H9 (cell line): ENCODE measurements around the gene STK32C. TPM values are rescaled to one million over a fixed set of nuclear protein-coding genes. Genes with fewer than 3 reads are reported as not detected.

Source experiments
- DNase-seq: peaks from one replicate; pipeline ENCODE4 v3.0.0-alpha.2; 2017
- H2AFZ ChIP-seq: one replicate; pipeline ENCODE4 v1.6.1; 2013; ENCODE audit warnings: mild to moderate bottlenecking, low read length, control low read depth, moderate library complexity
- H2AK5ac ChIP-seq: 2 replicates; pipeline ENCODE4 v1.6.1; 2013; ENCODE audit warnings: low read length, control low read depth, mixed read lengths; ENCODE audit not compliant: insufficient read length
- H2BK120ac ChIP-seq: one replicate; pipeline ENCODE4 v1.6.1; 2013; ENCODE audit warnings: low read depth, mild to moderate bottlenecking, low read length, control low read depth, inconsistent platforms; ENCODE audit not compliant: poor library complexity, severe bottlenecking
- H2BK12ac ChIP-seq: 2 replicates; pipeline ENCODE4 v1.6.1; 2013; ENCODE audit warnings: low read length, control low read depth, mixed read lengths, low read depth; ENCODE audit not compliant: insufficient read length
- H2BK15ac ChIP-seq: 2 replicates; pipeline ENCODE4 v1.6.1; 2013; ENCODE audit warnings: low read depth, low read length, control low read depth
- H2BK20ac ChIP-seq: one replicate; pipeline ENCODE4 v1.6.1; 2013; ENCODE audit warnings: low read depth, mild to moderate bottlenecking, low read length, control low read depth, inconsistent platforms; ENCODE audit not compliant: poor library complexity, severe bottlenecking
- H2BK5ac ChIP-seq: 2 replicates; pipeline ENCODE4 v1.6.1; 2013; ENCODE audit warnings: low read length, control low read depth, mixed read lengths; ENCODE audit not compliant: insufficient read length
- H3K14ac ChIP-seq: 2 replicates; pipeline ENCODE4 v1.6.1; 2013; ENCODE audit warnings: low read length, control low read depth; ENCODE audit not compliant: insufficient read depth
- H3K18ac ChIP-seq: 2 replicates; pipeline ENCODE4 v1.6.1; 2013; ENCODE audit warnings: low read depth, mild to moderate bottlenecking, mixed read lengths, low read length, control low read depth; ENCODE audit not compliant: insufficient read length
- H3K23ac ChIP-seq: 2 replicates; pipeline ENCODE4 v1.6.1; 2013; ENCODE audit warnings: low read length, control low read depth, mixed read lengths, low read depth; ENCODE audit not compliant: insufficient read length
- H3K23me2 ChIP-seq: 2 replicates; pipeline ENCODE4 v1.6.1; 2013; ENCODE audit warnings: low read depth, mild to moderate bottlenecking, mixed read lengths, low read length, control low read depth; ENCODE audit not compliant: insufficient read length, poor library complexity, severe bottlenecking
- H3K27ac ChIP-seq: 2 replicates; pipeline ENCODE4 v1.5.1; 2013; ENCODE audit warnings: low read length, control low read depth, mixed read lengths, low read depth; ENCODE audit not compliant: insufficient read length
- H3K27me3 ChIP-seq: 2 replicates; pipeline ENCODE4 v1.6.1; 2013; ENCODE audit warnings: low read length, control low read depth, inconsistent platforms; ENCODE audit not compliant: insufficient read depth
- H3K4ac ChIP-seq: 2 replicates; pipeline ENCODE4 v1.6.1; 2013; ENCODE audit warnings: low read depth, mild to moderate bottlenecking, control low read depth, inconsistent platforms, low read length, moderate library complexity
- H3K4me1 ChIP-seq: 2 replicates; pipeline ENCODE4 v1.6.1; 2013; ENCODE audit warnings: low read length, control low read depth, inconsistent platforms; ENCODE audit not compliant: insufficient read depth
- H3K4me2 ChIP-seq: 2 replicates; pipeline ENCODE4 v1.6.1; 2013; ENCODE audit warnings: low read length, control low read depth, mixed read lengths; ENCODE audit not compliant: insufficient read length, insufficient read depth
- H3K56ac ChIP-seq: 2 replicates; pipeline ENCODE4 v1.6.1; 2013; ENCODE audit warnings: low read depth, mild to moderate bottlenecking, mixed read lengths, low read length, control low read depth; ENCODE audit not compliant: insufficient read length
- H3K79me1 ChIP-seq: 2 replicates; pipeline ENCODE4 v1.6.1; 2013; ENCODE audit warnings: low read depth, mild to moderate bottlenecking, moderate library complexity, low read length, control low read depth, inconsistent platforms; ENCODE audit not compliant: insufficient read depth, poor library complexity, severe bottlenecking
- H3K79me2 ChIP-seq: 2 replicates; pipeline ENCODE4 v1.6.1; 2013; ENCODE audit warnings: low read length, control low read depth, inconsistent platforms; ENCODE audit not compliant: insufficient read depth
- H3K9ac ChIP-seq: 2 replicates; pipeline ENCODE4 v1.6.1; 2013; ENCODE audit warnings: low read length, control low read depth, mixed read lengths; ENCODE audit not compliant: insufficient read length; ENCODE audit errors: extremely low read depth
- H3K9me3 ChIP-seq: one replicate; pipeline ENCODE4 v1.6.1; 2013; ENCODE audit warnings: low read depth, low read length, inconsistent platforms; ENCODE audit not compliant: control insufficient read depth
- H3T11ph ChIP-seq: one replicate; pipeline ENCODE4 v1.6.1; 2013; ENCODE audit warnings: mild to moderate bottlenecking, low read length, control low read depth, inconsistent platforms
- H4K20me1 ChIP-seq: one replicate; pipeline ENCODE4 v1.6.1; 2013; ENCODE audit not compliant: control insufficient read depth, insufficient read length, insufficient read depth
- H4K5ac ChIP-seq: 2 replicates; pipeline ENCODE4 v1.6.1; 2013; ENCODE audit warnings: low read depth, mild to moderate bottlenecking, mixed read lengths, low read length, control low read depth; ENCODE audit not compliant: insufficient read length
- H4K8ac ChIP-seq: replicated peaks from 2 replicates; pipeline ENCODE4 v1.6.1; 2013; ENCODE audit warnings: low read length, control low read depth, mixed read lengths, low read depth; ENCODE audit not compliant: insufficient read length
- H4K91ac ChIP-seq: 2 replicates; pipeline ENCODE4 v1.6.1; 2013; ENCODE audit warnings: low read depth, mild to moderate bottlenecking, moderate library complexity, mixed read lengths, low read length, control low read depth; ENCODE audit not compliant: insufficient read length
- H3K27ac Mint-ChIP-seq, 3 experiments: 2 replicates in 2 of 3; 3 replicates in 1 of 3; pipeline ENCODE4 v1.8.0; 2020 to 2021; ENCODE audit warnings: mixed read lengths in 3 of 3, mild to moderate bottlenecking in 1 of 3, moderate library complexity in 1 of 3
- H3K27me3 Mint-ChIP-seq: 2 replicates; pipeline ENCODE4 v1.8.0; 2021; ENCODE audit warnings: low read depth, mild to moderate bottlenecking, moderate library complexity, mixed read lengths
- H3K36me3 Mint-ChIP-seq, 3 experiments: 2 replicates in 2 of 3; 3 replicates in 1 of 3; pipeline ENCODE4 v1.8.0; 2020 to 2021; ENCODE audit warnings: low read depth in 3 of 3, mixed read lengths in 3 of 3; ENCODE audit not compliant: insufficient read depth in 1 of 3
- H3K4me1 Mint-ChIP-seq, 2 experiments: 2 replicates each; pipeline ENCODE4 v1.8.0; 2020; ENCODE audit warnings: mixed read lengths in 2 of 2
- H3K4me3 Mint-ChIP-seq, 2 experiments: 2 replicates in 1 of 2; 3 replicates in 1 of 2; pipeline ENCODE4 v1.8.0; 2020 to 2021; ENCODE audit warnings: mild to moderate bottlenecking in 2 of 2, mixed read lengths in 2 of 2, moderate library complexity in 1 of 2
- H3K9me3 Mint-ChIP-seq, 2 experiments: 2 replicates in 1 of 2; 3 replicates in 1 of 2; pipeline ENCODE4 v1.8.0; 2020; ENCODE audit warnings: mild to moderate bottlenecking in 2 of 2, mixed read lengths in 2 of 2, moderate library complexity in 1 of 2
- CTCF ChIP-seq: fragments of 200-600 bp; sonication (generic); conservative IDR thresholded peaks from 3 replicates; pipeline ENCODE4 v1.8.0; 2021; ENCODE audit warnings: antibody characterized with exemption, mild to moderate bottlenecking
- WGBS: extraction: QIAGEN DNeasy Blood & Tissue Kit; methylation state at CpG from one replicate; pipeline ENCODE4 v1.1.7; 2013; ENCODE audit warnings: missing lambda C conversion rate, low lambda C conversion rate, mixed read lengths; ENCODE audit not compliant: insufficient read length; ENCODE audit errors: extremely low coverage; 5-methylcytosine and 5-hydroxymethylcytosine counted together
- total RNA-seq: library from RNA; stranded (reverse); gene quantifications from 2 replicates; pipeline ENCODE4 v1.2.1, GENCODE V29; 2021

The STK32C gene
- total RNA-seq, 1 experiment from 2014 or later: 11.3 TPM

- Histone ChIP-seq H3K23ac (no peak overlapping the region), H3K4me1 (no peaks in the 10 kb centered on the region), H4K91ac (no peak overlapping the region), H3K14ac (no peak overlapping the region), H3K79me2 (no peaks in the 10 kb centered on the region), H3K9me3 (peaks cover 8% of the 10 kb centered on the region), H3K23me2 (peaks cover 11% of the 10 kb centered on the region), H2BK12ac (no peak overlapping the region), H3K27me3 (peaks cover 14% of the 10 kb centered on the region; the same call in 1 of the 2 replicates), H2BK120ac (no peak overlapping the region), H3K4ac (no peak overlapping the region), H3K79me1 (no peaks in the 10 kb centered on the region), H2BK20ac (no peak overlapping the region), H3K27ac (no peak overlapping the region), H2BK15ac (no peak overlapping the region), H2AFZ (no peak overlapping the region), H3K4me2 (no peak overlapping the region), H2BK5ac (no peak overlapping the region), H3K18ac (no peak overlapping the region), H4K20me1 (no peaks in the 10 kb centered on the region), H3T11ph (no peak overlapping the region), H2AK5ac (no peak overlapping the region), H3K9ac (no peak overlapping the region), H4K8ac (no peak overlapping the region), H4K5ac (no peak overlapping the region), H3K56ac (no peak overlapping the region)
- Mint-ChIP-seq H3K27ac (no peak overlapping the region), H3K36me3 (peaks cover 11 to 17% (median 11%) of the 10 kb centered on the region in 3 experiments), H3K27me3 (peaks cover 54% of the 10 kb centered on the region), H3K4me1 (peaks cover 11 to 19% of the 10 kb centered on the region in 2 experiments), H3K9me3 (peaks cover 14 to 17% of the 10 kb centered on the region in 2 experiments), H3K4me3 (no peak overlapping the region)
- no CpG with 5 or more reads among the region's 21 CpGs for WGBS
- no peak for TF ChIP-seq CTCF
- no peak for DNase-seq
Measured at GRCh38 chr10:132304756-132305509, 2.8 kb downstream of the STK32C start.
